Stimulated activated CD8-positive, alpha-beta memory T cell treated with anti-CD3 and anti-CD28 coated beads, Interleukin-15, amount 100 ng/mL, for 4 hours (primary cell): Measurements from ENCODE around the gene FAM221B.

Experiments
- DNase-seq, 2 donors: peaks; one replicate each; pipeline ENCODE4 v3.0.0-alpha.2; 2020; ENCODE audit warnings: low read depth in 2 of 2

Gene FAM221B

DNA sequence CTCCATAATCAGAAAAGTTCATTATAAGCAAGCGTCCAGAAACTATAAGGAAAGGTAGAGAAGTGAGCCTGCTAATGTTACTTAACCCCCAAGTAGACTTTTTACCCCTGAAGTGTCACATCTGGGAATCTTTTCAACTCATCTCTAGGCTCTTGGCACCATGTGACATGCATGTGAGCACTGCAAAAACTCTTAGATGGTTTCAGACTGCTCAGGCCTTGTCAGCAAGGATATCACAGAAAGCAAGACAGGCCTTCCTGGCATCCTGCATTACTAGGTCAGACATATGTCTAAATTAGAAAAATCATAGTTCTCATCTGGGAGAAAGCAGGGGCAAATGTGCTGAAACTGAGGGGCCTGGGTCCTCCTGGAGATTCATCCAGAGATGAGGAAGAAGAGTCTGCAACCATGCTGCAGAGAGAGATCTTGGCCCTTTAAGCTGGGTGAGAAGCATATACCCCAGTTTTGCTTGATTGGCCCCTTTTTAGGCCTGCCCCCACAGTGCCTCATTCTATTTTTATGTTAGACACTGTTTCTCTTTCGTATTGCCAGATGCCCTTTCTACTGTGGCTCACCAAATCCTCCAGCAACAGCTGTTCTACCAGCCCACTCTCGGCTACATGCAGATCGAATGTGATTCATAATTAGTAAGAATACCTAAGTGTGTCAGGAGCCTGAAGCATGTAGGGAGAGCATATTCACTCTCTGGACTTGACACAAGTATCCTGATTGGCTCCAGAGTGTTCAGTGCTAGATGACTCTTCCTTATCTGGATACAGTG lies 19.4 kb upstream of the FAM221B start:
- DNase-seq: no peak

DNA sequence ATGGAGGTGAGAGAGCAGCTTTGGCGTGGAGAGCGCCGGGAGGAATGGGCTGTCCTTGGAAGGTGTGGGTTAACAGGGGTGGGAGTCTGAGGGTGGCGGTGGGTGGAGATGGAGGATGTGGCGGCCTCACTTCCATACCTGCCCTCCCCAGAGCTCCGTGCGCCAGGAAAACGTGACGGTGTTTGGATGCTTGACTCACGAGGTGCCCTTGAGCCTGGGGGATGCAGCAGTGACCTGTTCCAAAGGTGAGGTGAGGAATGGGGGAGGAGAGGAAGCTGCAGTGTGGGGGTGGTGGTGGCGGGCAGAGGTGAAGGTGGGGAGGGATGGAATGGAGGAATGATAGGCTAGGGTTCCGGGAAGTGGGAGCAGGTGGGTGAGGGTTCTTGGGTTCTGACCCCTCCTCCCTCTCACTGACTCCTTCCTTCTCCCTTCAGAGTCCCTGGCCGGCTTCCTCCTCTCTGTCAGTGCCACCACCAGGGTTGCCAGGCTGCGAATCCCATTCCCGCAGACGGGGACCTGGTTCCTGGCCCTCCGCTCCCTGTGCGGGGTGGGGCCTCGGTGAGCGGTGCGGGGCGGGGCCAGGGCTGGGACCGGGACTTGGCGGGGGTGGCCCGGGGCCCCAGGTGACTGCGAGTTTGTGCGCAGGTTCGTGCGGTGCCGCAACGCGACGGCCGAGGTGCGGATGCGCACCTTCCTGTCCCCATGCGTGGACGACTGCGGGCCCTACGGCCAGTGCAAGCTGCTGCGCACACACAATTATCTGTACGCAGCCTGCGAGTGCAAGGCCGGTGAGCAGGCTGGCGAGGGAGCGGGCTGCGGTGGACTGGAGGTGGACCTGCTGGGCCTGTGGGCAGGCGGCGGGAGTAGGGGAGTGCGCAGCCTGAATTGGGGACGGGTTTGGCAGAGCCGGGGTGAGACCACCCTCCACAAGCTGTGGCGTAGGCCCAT lies 17.6 kb upstream of the FAM221B start:
- DNase-seq: no peak

DNA sequence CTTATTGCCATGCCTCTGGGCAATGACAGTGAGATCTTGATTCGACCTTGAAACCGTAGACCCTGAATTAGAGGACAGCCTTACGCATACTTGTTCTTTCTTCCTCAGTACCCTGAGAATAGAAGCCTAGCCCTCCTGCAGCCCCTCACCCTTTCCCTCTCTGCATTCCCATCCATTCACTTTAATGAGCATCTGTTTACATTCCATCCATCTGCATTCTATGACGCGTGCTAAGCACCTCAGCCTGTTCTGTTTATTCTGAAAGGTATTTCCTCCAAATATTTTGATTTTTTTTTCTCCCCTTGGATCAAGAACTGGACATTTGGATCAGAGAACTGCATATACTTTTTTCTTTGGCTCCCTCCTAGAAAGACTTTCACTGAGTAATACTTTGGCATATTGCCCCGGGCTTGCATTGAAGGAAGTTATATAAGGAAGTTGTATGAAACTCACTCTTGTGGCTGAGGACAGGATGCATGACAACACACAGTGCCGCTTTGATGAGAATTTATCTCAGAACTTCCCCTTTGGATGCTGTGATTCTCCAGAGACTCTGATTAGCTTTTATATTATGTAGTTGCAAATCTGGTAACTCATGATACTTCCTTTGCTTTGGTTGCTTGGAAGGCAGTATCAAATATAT lies 16.2 kb upstream of the FAM221B start:
- DNase-seq: no peak

DNA sequence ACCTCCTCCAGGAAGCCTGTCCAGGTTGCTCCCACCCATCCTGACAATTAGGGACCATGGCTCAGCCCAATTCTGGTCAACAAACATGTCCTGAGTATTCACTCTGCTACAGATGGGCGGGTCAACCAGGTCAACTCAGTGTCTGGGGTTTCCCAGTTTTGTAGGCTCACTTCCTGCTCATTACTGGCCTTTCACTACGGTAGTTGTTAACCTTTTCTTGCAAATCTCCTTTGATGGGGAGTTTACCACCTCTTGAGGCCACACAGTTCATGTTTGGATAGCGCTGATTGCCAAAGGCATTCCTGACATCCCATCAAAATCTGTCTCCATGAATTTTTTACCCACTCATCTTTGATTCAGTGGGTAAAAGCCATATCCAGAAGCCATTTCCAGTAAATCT lies 14.3 kb upstream of the FAM221B start:
- DNase-seq: no peak

DNA sequence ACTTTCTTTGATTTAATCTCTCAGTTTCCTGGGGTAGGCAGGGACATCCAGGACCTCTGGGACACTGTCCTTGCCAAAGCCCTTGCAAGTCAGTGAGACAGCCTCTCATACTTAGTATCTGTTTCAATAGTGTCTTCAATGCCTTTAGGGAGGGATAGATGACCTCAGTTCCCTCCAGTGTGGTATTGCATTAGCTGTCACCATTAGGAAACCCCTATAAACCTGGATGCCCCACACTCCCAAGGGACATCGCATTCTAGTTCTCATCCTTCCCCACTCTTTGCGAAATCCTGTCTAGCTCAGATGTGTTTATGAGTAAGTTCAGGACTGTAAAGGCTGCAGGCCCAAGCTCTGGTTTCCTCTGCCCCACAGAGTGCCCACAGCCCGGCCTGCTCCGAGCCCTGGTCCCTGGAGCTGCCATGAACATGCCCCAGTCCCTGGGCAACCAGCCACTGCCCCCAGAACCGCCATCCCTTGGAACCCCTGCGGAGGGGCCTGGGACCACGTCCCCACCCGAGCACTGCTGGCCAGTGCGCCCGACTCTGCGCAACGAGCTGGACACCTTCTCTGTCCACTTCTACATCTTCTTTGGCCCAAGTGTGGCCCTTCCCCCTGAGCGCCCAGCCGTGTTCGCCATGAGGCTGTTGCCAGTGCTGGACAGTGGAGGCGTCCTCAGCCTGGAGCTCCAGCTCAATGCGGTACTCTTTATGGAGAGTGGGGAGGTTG lies 13.7 kb upstream of the FAM221B start:
- DNase-seq: no peak

DNA sequence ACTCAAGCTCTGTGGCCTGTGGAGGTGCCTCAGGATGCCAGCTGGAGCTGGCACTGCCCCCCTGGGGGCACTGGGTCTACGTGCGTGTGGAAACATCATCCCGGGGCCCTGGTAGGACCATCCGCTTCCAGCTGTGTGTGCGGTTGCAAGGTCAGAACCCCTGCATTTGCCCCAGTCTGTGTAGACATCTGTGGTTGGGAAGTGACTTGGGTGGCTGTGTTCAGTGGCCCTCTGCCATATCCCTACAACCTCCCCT lies 13.0 kb upstream of the FAM221B start:
- DNase-seq: no peak

DNA sequence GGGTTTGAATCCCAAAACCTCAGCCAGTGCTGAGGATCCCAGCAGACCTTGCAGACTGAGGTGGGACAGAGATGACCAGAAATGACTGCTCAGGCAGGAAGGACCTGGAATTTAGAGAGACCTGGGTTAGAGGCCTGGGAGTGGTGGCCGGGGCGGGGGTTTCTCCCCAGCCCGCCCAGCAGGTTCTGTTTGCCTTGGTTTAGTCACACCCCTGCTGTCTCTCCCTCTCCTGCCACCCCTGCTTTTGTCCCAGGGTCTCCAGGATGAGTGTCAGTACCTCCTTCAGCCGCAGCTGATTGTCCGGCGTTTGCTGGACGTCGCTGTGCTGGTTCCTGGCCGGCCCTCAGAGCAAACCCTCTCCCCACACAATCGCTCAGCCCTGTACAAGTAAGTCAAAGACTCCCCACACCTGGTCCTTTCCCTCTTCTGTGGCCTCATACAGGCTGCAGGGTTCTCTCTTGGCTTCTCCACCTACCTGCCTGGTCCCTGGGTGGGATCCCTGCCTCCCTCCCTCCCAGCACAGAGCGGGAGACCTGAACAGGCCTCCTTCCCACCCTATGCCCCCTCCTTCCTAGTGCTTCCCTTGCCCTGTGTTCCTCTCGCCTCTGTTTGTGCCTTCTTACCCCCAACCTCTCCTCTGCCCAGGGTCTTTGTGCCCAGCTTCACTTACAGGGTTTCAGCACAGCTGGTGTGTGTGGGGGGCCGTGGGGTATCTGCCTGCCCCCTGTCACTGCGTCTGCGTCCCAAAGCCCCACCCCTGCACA lies 12.5 kb upstream of the FAM221B start:
- no peak for DNase-seq

DNA sequence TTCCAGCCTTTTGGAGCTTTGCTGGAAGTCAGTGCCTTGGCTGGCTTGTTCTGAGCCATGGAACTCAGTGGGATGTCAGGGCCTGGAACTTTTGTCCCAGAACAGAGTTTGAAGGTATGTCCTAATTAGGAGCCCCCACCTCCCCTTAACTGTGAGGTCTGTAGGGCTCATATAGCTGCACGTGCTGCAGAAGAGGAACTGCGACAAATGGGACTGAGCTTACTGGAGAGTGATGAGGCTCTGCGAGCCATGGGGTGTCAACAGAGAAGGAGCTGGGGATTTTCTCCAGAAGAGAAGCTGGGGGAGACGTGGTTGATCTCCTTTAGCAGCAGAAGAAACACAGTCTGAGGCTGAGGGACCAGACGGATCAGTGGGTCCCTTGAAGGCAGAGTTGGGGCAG lies 11.4 kb upstream of the FAM221B start:
- DNase-seq: no peak

DNA sequence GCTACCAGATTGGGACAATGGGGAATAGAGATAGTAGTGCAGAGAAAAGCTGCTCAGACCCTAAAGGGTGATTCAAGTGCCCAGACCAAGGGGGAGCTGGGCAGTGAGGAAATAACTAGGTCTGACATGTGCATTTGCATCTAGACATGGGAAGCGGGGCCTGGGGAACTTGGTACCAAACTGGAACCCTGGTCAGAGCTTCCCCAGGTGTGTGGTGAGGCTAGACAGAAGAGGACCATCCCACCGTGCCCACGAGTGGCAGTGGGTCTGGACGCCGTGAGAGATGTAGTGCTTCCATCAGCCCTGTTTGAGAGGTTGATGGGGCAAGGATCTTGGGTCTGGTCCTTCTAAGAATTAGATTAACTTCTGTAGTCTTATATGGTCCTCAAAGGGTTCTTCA lies 8.1 kb upstream of the FAM221B start:
- DNase-seq: no peak

DNA sequence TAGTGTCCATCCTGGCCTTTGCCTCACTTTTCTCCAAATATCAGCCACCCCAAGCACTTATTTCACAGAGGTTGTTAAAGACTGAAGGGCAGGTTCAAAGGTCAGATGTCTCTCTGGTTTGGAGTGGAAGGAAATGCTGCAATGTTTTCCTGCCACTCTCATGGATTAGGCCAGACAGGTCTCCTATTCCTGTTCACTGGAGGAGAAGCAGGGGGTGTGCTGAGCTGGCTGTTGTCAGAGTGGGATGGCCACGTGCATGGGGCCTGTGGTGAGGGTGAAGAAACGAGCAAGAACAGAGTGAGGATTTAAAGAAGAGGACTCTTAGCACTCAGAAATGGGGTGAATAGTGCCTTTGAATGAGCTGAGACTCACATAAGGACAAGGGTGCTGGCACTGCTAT lies 7.2 kb upstream of the FAM221B start:
- no peak for DNase-seq

DNA sequence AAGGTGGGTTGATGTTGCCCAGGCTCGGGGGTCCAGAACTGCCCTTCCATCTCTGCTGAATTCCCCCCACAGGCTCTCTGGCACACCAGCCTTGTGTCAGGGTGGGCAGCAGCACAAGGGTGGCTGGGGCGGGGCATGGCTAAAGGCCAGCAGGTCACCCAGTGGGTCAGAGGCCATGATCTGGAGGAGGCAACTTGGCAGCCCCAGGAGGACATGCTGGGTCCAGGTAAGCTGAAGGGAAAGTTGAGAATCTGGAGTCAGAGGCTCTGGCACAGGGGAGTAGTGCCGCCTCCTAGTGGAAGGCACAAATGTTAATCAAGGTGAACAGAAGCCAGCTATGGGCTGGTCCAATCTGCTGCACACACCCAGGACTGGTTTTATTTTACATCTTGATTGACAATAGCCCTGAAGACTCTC lies 6.7 kb upstream of the FAM221B start:
- DNase-seq: no peak

DNA sequence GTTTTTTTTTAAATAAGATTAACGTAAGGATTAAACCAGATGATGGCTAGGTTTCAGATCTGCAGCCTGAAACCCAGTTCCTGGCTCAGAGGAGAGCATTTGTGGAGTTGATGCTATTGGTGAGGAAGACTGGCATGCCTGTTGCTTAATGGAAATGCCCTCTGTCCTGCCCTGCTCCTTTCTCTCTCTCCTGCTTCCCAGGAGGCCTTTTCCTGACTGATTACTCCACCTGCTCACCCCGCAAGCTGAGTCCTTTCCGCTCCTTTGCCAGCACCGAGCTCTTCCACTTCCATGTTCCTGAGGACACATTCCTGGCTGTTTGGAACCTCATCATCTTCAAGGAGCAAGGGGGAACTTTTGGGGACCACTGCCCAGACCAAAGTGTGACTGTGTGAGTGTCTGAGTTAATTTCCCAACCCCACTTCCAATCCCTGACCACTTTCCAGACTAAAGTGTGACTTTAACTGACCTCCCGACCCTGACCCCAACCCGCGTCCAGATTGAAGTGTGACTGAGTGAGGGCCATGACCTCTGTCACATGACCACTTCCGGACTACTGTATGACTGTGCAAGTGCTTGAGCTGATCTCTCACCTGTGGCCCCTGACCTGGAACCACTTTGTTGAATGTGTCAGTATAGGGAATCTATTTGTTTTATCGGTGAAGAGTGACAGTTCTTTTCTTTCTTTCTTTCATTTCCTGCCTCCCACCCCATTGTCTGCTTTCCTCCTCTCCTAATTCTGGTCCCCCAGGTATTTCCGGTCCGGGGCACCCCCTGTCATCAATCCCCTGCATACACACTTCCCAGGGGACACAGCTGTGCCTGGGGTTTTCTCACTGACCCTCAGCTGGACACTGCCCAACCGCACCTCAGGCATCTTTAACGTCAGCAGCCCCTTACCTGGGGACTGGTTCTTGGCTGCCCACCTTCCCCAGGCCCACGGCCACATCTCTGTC lies 6.0 kb upstream of the FAM221B start:
- no peak for DNase-seq

DNA sequence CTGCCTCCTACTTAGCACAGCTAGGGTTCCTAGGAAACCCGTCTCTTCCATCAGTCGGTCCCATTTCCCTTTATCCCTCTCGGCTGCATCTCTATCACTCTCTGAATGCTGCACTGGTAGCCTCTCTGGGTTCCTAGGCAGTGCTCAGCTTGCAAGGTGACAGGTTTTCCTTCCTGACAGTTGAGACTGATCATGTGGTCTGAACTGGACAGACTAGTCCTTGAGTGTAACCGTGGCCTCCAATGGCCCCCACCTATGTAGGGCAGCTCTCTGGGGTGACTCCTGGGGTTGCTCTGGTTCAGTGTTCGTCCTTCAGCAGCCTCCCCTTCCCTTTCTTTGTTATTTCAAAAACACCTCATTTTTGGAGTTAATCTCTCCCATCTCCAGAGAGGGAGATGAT lies 4.3 kb upstream of the FAM221B start:
- DNase-seq: no peak

DNA sequence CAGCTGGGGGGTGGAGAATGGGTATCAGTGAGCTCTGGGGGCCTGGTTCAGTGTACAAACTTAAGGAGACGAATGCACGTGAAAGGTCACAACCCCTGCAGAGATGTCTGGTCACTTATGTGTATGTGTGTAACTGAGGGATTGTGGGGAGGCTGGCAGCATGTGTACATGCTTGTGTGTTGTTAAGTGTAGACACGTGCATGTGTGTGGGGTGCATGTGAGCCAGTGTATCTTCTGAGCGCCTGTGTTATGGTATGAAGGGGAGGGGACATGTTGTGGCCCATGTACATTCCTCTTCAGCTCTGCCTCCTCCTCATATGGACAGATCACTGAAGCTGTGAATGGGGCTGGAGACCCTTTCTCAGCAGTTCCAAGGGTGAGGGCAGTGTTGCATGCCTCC lies 2.5 kb upstream of the FAM221B start:
- no peak for DNase-seq

DNA sequence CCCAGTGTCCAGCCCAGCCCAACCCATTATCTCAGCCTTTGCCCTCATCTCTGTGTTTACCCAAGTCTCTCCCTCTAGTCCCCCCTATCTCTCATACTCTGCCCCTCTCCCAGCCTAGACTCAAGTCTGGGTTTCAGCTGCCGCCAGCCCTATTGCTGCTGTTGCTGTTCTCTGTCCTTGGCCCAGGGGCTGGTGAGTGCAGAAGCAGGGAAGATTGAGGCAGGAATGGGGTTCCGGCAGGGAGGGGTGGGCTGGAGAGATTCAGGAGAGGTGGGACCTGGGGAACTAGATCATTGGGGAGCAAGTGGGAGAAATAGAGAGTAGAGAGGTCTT lies 1.2 kb upstream of the FAM221B start:
- no peak for DNase-seq

DNA sequence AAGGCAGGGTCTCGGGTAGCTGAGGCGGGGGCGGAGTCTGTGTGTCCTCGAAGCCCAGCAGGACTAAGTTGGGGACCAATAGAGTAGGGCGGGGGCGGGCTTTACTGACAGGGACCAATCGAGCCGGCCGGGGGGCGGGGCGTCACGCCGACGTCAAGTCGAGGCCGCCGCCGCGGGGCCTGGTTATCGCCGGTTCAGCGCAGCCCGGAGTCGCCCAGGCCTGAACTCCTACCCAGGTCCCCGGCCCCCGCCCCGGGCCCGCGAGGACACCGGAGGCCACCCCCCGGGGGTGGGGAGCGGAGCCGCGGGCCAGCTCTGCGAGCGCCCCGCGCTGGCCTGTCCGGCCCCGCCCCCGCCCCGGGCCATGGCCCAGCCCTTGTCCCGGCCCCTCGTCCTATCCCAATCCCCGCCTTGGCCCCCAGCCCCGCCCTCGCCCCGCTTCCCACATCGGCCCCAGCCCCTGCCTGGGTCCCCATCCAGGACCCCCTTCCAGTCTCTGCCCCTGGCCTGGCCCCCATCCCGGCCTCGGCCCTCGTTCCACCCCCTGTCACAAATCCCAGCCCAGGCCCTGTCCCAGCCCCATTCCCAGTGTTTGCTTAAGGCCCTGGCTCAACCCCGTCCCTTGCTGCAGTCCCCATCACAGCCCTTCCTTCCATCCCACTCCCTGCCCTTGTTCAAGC lies 692 bp upstream of the FAM221B start, which contains the start of gene TMEM8B:
Gene TMEM8B, plus strand, starts transcription at position 145 of the 680 bp plus-strand sequence. Its CDS starts 220 bp downstream, at position 365.
- DNase-seq: peak; percentile 85 to 90

DNA sequence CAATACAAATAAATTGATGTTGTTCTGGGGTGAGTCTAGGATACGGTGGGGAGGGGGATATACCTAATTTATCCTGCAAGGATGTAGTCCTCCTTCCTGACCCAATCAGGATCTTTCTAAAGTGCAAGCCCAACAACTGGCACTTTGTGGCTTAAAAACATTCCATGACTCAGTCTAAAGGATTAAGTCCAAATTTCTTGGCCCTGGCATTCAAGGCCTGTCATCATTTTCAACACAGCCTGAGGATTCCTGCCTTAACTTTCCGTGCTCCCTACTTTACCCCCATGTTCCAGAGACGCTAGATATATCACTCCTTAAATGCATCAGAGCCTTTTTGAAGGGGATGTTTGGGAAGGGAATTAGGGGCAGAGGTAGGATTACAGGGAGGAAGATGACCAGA lies 1.0 kb downstream of the FAM221B start:
- DNase-seq: no peak

DNA sequence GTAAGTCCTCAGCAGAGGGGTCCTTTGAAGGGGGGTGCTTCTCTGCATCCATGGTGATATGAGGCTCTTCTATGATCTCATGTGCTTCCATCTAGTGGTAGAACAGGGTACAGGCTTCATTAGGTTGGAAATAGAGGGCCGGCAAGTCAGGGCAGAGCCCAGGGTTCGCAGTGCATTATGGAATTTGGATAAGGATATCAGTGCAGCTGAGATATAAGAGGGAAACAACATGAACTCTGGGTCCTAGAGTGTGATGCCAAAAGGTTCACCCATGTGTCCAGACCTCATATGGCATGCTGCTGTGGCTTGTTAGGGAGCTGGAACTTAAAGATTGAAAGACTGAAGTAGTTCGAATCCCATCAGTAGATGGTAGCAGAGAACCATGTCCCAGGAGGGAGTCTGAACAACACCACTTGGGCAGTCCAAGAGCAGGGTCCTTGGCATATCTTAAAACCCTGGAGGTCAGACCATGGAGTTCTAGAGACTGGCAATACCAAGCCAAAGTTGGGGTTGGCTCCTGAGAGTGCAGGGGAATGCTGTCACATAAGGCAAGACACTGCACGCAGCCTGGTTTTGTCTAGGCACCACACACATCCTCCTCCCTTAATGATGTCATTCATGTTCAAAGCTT lies 2.3 kb downstream of the FAM221B start:
- DNase-seq: no peak

DNA sequence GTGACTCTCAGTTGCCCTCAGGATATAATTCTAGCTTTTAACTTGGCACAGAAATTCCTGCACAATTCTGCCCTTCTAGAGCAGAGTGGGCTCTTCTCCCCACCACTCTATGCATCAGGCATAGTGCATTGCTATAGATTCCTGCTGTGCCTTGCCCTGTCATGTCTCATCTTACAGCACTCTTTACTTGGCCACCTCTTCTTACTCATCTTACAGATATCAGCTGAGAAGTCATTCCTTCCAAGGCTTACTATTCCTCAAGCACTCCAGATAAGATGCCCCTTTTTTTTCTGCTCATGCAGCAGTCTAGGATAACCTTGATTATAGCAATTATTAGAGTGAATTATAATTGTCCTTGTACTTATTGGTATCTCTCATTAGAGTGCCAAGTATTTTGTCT lies 5.6 kb downstream of the FAM221B start:
- no peak for DNase-seq
